HL-60 (cell line): ENCODE results near the gene CACNA1C.
A peak's percentile ranks its signal among the peaks of the same experiment; 100 is the strongest.

Experiments used
- DNase-seq, 2 experiments: peaks; one replicate each; pipeline ENCODE4 v3.0.0-alpha.2; 2010 to 2020; ENCODE audit warnings: low read depth in 1 of 2, low spot score in 1 of 2
- H3K27ac ChIP-seq: fragments of 250-450 bp; sonication (Bioruptor Pico); replicated peaks from 2 replicates; pipeline ENCODE4 v1.5.1; 2020; ENCODE audit warnings: mild to moderate bottlenecking, moderate library complexity
- H3K27me3 ChIP-seq: fragments of 250-450 bp; sonication (Bioruptor Pico); 2 replicates; pipeline ENCODE4 v1.5.1; 2021; ENCODE audit warnings: mild to moderate bottlenecking, moderate library complexity; ENCODE audit not compliant: insufficient read depth, poor library complexity, severe bottlenecking
- H3K4me3 ChIP-seq: replicated peaks from 2 replicates; pipeline ENCODE4 v1.5.1; 2011; ENCODE audit warnings: mild to moderate bottlenecking, control low read depth, low read length; ENCODE audit not compliant: insufficient read depth
- CTCF ChIP-seq: IDR thresholded peaks from one replicate; pipeline ENCODE4 v1.5.1; 2011; ENCODE audit warnings: low read length, control low read depth, inconsistent platforms; ENCODE audit not compliant: insufficient read depth
- GABPA ChIP-seq: IDR thresholded peaks from 2 replicates; pipeline ENCODE4 v1.6.1; 2012; ENCODE audit warnings: low read depth
- POLR2AphosphoS5 ChIP-seq: IDR thresholded peaks from 2 replicates; pipeline ENCODE4 v1.6.1; 2012; ENCODE audit warnings: low read depth
- REST ChIP-seq: IDR thresholded peaks from 2 replicates; pipeline ENCODE4 v1.6.1; 2012; ENCODE audit warnings: low read depth; ENCODE audit not compliant: insufficient replicate concordance
- SPI1 ChIP-seq: IDR thresholded peaks from 2 replicates; pipeline ENCODE4 v1.6.1; 2012; ENCODE audit warnings: low read depth, mild to moderate bottlenecking, borderline replicate concordance

CACNA1C gene

GRCh38 chr12:2297004-2297403, 244.2 kb downstream of the CACNA1C start:
- no peak overlapping the region for H3K4me3 ChIP-seq
- TF ChIP-seq POLR2AphosphoS5 (no peak), REST (no peak), SPI1 (no peak), GABPA (no peak), CTCF (no peak)
- peak overlapping the region; percentile 88 for H3K27ac ChIP-seq
- H3K27me3 ChIP-seq: no peaks in the 10 kb centered on the region
- DNase-seq: no peak

GRCh38 chr12:2297658-2298057, 244.9 kb downstream of the CACNA1C start:
- no peak overlapping the region for H3K4me3 ChIP-seq
- no peak for TF ChIP-seq GABPA
- peak overlapping the region; percentile 88 for H3K27ac ChIP-seq
- H3K27me3 ChIP-seq: no peaks in the 10 kb centered on the region
- no peak for DNase-seq

- Histone ChIP-seq H3K27ac (peak overlapping the region; percentile 10; the same call in 1 of the 2 replicates), H3K4me3 (no peak overlapping the region), H3K27me3 (no peaks in the 10 kb centered on the region)
- TF ChIP-seq SPI1 (no peak), POLR2AphosphoS5 (no peak), CTCF (no peak), REST (no peak), GABPA (no peak)
- DNase-seq: no peak
Measured at GRCh38 chr12:2298556-2299200, 245.9 kb downstream of the CACNA1C start.

GRCh38 chr12:2299206-2299605, 246.4 kb downstream of the CACNA1C start:
- TF ChIP-seq SPI1: no peak
- TF ChIP-seq CTCF: no peak
- TF ChIP-seq GABPA: no peak
- TF ChIP-seq POLR2AphosphoS5: no peak
- no peak for TF ChIP-seq REST

More at GRCh38 chr12:2299206-2299605, 246.4 kb downstream of the CACNA1C start:
- Histone ChIP-seq H3K4me3 (no peak overlapping the region), H3K27ac (no peak overlapping the region), H3K27me3 (no peaks in the 10 kb centered on the region)
- no peak for DNase-seq
